Measurements from ENCODE around the gene MAP3K14.
"Not testable (repeated sequence)": the region's sequence is repeated elsewhere in the genome, so short reads cannot be mapped to it uniquely, and the experiment has no call there.

The MAP3K14 gene

DNA sequence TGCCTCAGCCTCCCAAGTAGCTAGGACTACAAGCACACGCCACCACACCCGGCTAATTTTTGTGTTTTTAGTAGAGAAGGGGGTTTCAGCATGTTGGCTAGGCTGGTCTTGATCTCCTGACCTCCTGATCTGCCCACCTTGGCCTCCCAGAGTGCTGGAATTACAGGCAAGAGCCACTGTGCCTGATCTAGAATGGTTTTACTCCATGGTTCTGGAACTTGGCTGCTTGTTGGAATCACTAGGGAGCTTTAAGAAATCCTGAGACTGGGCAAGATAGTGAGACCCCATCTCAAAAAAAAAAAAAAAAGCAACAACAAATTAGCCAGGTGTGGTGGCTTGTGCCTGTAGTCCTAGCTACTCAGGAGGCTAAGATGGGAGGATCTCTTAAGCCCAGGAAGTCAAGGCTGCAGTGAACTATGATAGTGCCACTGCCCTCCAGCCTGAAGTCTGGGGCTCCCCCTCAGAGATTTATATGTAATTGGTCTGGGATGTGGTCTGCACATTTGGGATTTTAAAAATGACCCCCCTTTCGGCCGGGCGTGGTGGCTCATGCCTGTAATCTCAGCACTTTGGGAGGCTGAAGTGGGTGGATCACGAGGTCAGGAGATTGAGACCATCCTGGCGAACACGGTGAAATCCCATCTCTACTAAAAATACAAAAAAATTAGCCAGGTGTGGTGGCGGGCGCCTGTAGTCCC lies 27.3 kb upstream of the MAP3K14 start:
- DNase-seq; H3K4me1 Mint-ChIP-seq; H3K27me3 Mint-ChIP-seq; H3K9me3 Mint-ChIP-seq; H3K4me3 Mint-ChIP-seq; ATAC-seq; H3K27ac Mint-ChIP-seq; H3K36me3 Mint-ChIP-seq (ENCODE audit: low read depth): not testable (repeated sequence)

GRCh38 chr17:45342871-45343526 lies 26.2 kb upstream of the MAP3K14 start:
- peaks cover 9% of the 10 kb centered on the region for H3K4me1 Mint-ChIP-seq
- no peak overlapping the region for H3K4me3 Mint-ChIP-seq
- H3K27ac Mint-ChIP-seq = no peak overlapping the region
- no peaks in the 10 kb centered on the region for H3K9me3 Mint-ChIP-seq
- no peak for ATAC-seq
- no peaks in the 10 kb centered on the region for H3K36me3 Mint-ChIP-seq (ENCODE audit: low read depth)
- no peaks in the 10 kb centered on the region for H3K27me3 Mint-ChIP-seq
- DNase-seq = no peak

DNA sequence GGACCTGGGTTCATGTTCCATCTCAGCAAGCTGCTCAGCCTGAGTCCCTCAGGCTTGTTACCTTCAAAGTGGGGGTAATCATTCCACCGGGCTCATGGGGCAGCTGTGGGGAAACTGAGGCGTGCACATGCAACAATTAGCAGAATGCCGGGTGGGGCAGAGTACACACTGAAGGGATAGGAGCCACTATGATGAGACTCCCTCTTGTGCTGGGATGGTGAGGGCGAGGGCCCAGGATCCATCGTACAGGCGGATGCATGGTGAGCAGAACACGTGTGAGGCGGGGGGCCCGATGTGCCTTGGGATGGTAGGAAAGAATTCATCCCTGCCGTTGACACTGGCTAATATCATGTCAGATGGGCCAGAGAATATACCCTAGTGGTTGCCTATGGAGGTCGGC lies 25.5 kb upstream of the MAP3K14 start:
- Mint-ChIP-seq H3K9me3 (no peaks in the 10 kb centered on the region), H3K27me3 (no peaks in the 10 kb centered on the region), H3K4me3 (no peak overlapping the region), H3K27ac (no peak overlapping the region), H3K4me1 (peaks cover 9% of the 10 kb centered on the region), H3K36me3 (ENCODE audit: low read depth) (no peaks in the 10 kb centered on the region)
- no peak for DNase-seq
- no peak for ATAC-seq

DNA sequence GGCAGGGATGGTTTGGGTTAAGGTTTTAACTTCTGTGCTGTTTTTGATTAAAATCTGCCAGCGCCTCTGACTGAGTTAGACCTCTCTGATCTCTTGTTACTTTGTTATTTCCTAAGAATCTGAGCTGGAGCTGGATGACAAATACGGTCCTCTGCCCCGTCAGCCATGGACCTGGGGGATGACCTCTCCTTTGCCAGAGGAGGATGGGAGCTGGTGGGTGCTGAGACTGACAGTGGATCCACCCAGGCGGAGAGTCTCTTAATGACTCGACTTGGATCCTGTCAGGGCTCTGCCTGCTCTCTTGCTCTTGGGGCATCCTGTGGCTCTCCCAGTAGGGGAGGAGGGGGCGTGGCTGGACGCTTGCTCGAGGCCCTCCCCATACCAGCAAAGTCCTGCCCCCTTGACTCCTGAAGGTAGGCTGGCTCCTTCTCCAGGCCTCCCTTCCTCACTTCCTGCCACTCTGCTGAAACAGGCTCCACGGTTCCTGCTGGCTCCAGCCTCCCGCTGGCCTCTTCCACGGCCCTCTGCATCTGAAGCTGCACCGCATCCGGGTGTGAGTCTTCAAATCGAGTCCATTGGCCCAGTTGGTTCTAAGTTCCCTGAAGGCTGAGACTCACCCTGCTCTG lies 24.8 kb upstream of the MAP3K14 start:
- Mint-ChIP-seq H3K27ac (no peak overlapping the region), H3K4me3 (no peak overlapping the region), H3K36me3 (ENCODE audit: low read depth) (no peaks in the 10 kb centered on the region), H3K9me3 (no peaks in the 10 kb centered on the region), H3K4me1 (peaks cover 9% of the 10 kb centered on the region), H3K27me3 (no peaks in the 10 kb centered on the region)
- no peak for ATAC-seq
- no peak for DNase-seq

DNA sequence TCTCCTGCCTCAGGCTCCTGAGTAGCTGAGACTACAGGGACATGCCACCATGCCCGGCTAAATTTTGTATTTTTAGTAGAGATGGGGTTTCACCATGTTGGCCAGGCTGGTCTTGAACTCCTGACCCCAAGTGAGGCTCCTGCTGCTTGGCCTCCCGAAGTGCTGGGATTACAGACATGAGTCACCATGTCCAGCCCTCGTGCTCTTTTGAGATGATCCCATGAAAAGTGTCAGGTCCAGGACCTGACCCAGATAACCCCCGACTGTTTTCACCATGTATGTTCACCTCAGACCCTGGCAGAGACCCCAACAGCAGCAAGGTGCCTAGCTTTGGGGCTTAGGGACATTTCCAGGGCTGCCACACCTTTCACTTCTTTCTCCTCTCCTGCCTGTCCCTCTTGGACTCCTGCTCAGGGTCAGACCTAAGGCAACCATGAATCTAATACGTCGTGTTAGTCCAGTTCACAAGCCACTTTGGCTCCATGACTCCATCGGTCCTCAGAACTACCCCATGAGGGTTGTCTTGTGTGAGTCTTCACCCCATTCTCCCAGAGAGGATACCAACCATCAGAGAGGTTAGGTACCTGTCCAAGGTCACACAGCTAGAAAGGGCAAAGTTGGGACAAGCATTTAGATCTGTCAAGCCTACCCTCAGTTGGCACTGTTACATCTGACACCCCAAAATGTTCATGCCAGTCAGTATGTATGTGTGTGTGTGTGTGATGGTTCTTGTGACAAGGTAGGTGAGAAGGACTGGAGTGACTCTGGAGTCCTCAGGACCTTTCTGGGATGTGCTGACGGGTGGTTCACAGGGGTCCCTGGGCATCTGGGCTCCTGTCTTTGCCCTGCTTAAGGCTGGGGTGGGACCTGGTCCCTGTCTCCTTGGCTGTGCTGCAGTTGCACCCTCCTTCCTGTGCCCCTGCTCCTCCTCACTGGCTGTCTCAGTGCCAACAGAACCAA lies 23.1 kb upstream of the MAP3K14 start:
- Mint-ChIP-seq H3K27ac (no peak overlapping the region), H3K27me3 (no peaks in the 10 kb centered on the region), H3K36me3 (ENCODE audit: low read depth) (no peaks in the 10 kb centered on the region), H3K9me3 (no peaks in the 10 kb centered on the region), H3K4me3 (no peak overlapping the region), H3K4me1 (no peaks in the 10 kb centered on the region)
- ATAC-seq (no peak), DNase-seq (no peak)

GRCh38 chr17:45338996-45339535 lies 22.2 kb upstream of the MAP3K14 start:
- H3K4me1 Mint-ChIP-seq = peaks cover 4% of the 10 kb centered on the region
- no peaks in the 10 kb centered on the region for H3K36me3 Mint-ChIP-seq (ENCODE audit: low read depth)
- H3K27me3 Mint-ChIP-seq = no peaks in the 10 kb centered on the region
- H3K4me3 Mint-ChIP-seq = no peak overlapping the region
- no peaks in the 10 kb centered on the region for H3K9me3 Mint-ChIP-seq
- no peak for DNase-seq
- ATAC-seq = no peak
- no peak overlapping the region for H3K27ac Mint-ChIP-seq

DNA sequence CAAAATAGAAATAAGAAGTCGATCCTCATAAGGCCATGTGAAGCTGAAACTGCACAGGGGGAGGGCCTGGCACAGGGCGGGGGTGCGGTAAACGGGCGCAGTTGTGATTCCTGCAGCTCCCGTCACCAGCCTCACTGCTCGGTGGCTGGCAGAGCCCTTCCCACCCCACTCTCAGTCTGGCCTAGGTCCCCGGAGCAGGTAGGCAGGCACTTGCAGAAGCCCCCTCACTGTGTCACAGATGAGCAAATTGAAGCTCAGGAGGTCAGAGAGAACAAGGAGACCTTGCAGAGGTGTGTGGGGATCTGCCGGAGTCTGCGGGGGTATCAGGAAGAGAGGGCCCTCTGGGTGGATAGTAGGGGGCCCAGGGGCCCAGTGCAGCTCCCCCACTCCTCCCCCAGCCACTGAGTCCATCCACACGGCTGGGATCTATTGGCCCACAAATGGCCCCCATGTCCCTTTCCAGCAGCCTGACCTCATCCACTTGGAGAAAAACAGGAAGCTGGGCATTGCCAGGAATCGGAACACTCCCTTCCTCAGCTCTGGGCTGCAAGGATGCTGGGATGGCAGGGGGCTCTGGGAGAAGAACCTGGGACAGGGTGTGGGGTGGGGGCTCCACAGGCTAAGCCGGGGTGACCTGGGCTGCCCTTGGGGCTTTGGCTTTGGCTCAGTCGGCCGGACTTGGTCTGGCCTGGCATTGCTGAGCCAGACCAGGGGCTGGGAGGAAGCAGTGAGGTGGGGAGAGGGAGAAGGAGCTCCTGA lies 21.4 kb upstream of the MAP3K14 start:
- no peak overlapping the region for H3K4me3 Mint-ChIP-seq
- no peaks in the 10 kb centered on the region for H3K27me3 Mint-ChIP-seq
- ATAC-seq (no peak), DNase-seq (no peak)
- peaks cover 11% of the 10 kb centered on the region for H3K4me1 Mint-ChIP-seq
- no peaks in the 10 kb centered on the region for H3K9me3 Mint-ChIP-seq
- H3K27ac Mint-ChIP-seq = no peak overlapping the region
- H3K36me3 Mint-ChIP-seq (ENCODE audit: low read depth) = no peaks in the 10 kb centered on the region

GRCh38 chr17:45336390-45337182 lies 19.8 kb upstream of the MAP3K14 start:
- Mint-ChIP-seq H3K36me3 (ENCODE audit: low read depth) (no peaks in the 10 kb centered on the region), H3K4me3 (no peak overlapping the region), H3K4me1 (peaks cover 22% of the 10 kb centered on the region), H3K27me3 (no peaks in the 10 kb centered on the region), H3K27ac (no peak overlapping the region), H3K9me3 (no peaks in the 10 kb centered on the region)
- no peak for DNase-seq
- no peak for ATAC-seq

GRCh38 chr17:45335721-45336120 lies 18.9 kb upstream of the MAP3K14 start:
- DNase-seq (no peak), ATAC-seq (no peak)
- H3K4me1 Mint-ChIP-seq = peaks cover 22% of the 10 kb centered on the region
- H3K27me3 Mint-ChIP-seq = no peaks in the 10 kb centered on the region
- H3K27ac Mint-ChIP-seq = no peak overlapping the region
- no peaks in the 10 kb centered on the region for H3K36me3 Mint-ChIP-seq (ENCODE audit: low read depth)
- no peak overlapping the region for H3K4me3 Mint-ChIP-seq
- H3K9me3 Mint-ChIP-seq = no peaks in the 10 kb centered on the region

DNA sequence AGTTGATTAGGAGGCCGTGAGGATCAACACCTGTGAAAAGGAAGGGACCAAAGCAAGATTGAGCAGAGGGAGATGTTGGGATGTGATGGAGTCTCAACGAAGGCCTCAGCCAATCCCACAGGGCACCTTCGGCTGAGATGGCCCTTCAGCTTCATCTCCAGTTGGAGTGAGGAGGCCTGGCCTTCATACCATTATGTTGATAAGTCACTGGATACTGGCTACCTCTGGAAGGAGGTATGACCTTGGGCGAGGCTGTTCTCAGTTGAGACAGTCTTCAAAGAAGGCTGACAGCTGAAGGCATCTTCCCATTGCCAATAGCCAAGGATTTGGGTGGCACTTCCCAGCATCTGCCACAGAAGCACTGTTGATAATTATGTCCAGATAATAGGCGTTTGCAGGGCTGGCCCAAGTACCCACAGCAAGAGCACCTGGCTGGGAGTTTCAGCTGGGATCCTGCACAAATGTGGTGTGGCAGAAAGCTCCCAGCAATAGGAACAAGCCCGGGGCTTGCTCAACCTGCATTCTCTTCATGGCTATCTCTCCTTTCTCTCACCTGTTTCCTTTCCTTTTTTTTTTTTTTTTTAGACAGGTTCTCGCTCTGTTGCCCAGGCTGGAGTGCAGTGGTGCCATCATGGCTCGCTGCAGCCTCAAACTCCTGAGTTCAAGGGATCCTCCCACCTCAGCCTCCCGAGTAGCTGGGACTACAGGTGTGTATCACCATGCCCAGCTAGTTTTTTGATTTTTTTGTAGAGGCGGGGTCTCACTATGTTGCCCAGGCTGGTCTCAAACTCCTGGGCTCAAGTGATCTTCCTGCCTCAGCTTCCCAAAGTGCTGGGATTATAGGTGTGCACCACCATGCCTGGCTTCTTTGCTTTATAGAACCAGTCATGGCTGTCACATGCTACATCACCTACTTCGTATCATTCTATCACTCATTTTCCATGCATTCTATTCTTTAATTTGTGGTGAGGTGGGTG lies 18.2 kb upstream of the MAP3K14 start:
- Mint-ChIP-seq H3K36me3 (ENCODE audit: low read depth) (no peaks in the 10 kb centered on the region), H3K9me3 (no peaks in the 10 kb centered on the region), H3K4me1 (peaks cover 22% of the 10 kb centered on the region), H3K27me3 (no peaks in the 10 kb centered on the region), H3K27ac (no peak overlapping the region), H3K4me3 (no peak overlapping the region)
- DNase-seq (no peak), ATAC-seq (no peak)

DNA sequence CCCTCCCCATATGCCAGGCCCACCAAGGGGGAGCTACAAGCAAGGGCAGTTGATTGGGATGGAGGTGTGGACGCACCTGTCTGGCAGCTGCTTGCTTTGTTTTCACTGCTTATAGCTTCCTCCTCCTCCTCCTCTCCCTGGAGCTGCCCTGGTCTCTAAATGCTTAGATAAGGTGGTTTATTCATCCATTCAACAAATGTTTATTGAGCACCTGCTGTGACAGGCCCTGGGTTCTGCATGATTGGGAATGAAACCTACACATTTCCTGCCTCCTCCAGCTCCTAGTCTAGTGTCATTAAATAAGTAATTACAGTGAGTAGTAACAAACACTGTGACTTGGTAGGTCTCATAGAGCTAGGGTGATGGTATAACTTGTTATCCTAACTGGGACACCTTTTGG lies 17.4 kb upstream of the MAP3K14 start:
- Mint-ChIP-seq H3K4me1 (peaks cover 28% of the 10 kb centered on the region), H3K4me3 (no peak overlapping the region), H3K36me3 (ENCODE audit: low read depth) (no peaks in the 10 kb centered on the region), H3K9me3 (no peaks in the 10 kb centered on the region), H3K27me3 (no peaks in the 10 kb centered on the region), H3K27ac (no peak overlapping the region)
- no peak for DNase-seq
- ATAC-seq = no peak

- ATAC-seq (no peak), DNase-seq (no peak)
- Mint-ChIP-seq H3K9me3 (no peaks in the 10 kb centered on the region), H3K4me3 (no peak overlapping the region), H3K4me1 (peaks cover 28% of the 10 kb centered on the region), H3K36me3 (ENCODE audit: low read depth) (no peaks in the 10 kb centered on the region), H3K27ac (no peak overlapping the region), H3K27me3 (no peaks in the 10 kb centered on the region)
These were observed 16.9 kb upstream of the MAP3K14 start for GRCh38 chr17:45333702-45334092.

Data from activated naive CD8-positive, alpha-beta T cell treated with anti-CD3 and anti-CD28 coated beads, Interleukin-2, amount 50 U/mL, for 24 hours (primary cell).